Measurements from ENCODE around the gene GPD1L. TPM values are rescaled to one million over a fixed set of nuclear protein-coding genes. Genes with fewer than 3 reads are reported as not detected.
"Not testable (repeated sequence)": the region's sequence is repeated elsewhere in the genome, so short reads cannot be mapped to it uniquely, and the experiment has no call there.

Gene GPD1L
- total RNA-seq, 3 donors from 2014 or later, result 56.3 to 66.6 (median 58.3) TPM

GRCh38 chr3:32106929-32107362 lies 526 bp downstream of the GPD1L start:
- Histone ChIP-seq H3K4me1 (peaks cover 0 to 14% of the 10 kb centered on the region in 2 donors), H3K27me3 (no peaks in the 10 kb centered on the region), H3K27ac (peak overlapping the region; percentile 69 to 83), H3K9me3 (peaks cover 11% of the 10 kb centered on the region in 2 donors), H3K4me3 (peak overlapping the region; percentile 88 to 94 (median 88)), H3K36me3 (no peaks in the 10 kb centered on the region)
- intact Hi-C loops (cut with DNase I; ENCODE audit: low total_unique reads), result no loop called here
- no peak for TF ChIP-seq POLR2A (IDR thresholded peaks at IDR 0.05)
- no peak for TF ChIP-seq POLR2AphosphoS5 (IDR thresholded peaks at IDR 0.05)
- no peak for TF ChIP-seq CTCF (IDR thresholded peaks at IDR 0.05)
- DNase-seq (ENCODE audit: low spot score in 2 of 2), result peak in 1 of 2 donors; percentile 52

- H3K9me3 ChIP-seq; H3K4me3 ChIP-seq; intact Hi-C loops (cut with DNase I; ENCODE audit: low total_unique reads); DNase-seq (ENCODE audit: low spot score in 2 of 2); H3K36me3 ChIP-seq; H3K27me3 ChIP-seq: not testable (repeated sequence)
- Histone ChIP-seq H3K4me1 (peaks cover 0 to 14% of the 10 kb centered on the region in 2 donors), H3K27ac (peak overlapping the region; percentile 78 to 83)
Observed at GRCh38 chr3:32108224-32108623, 1.8 kb downstream of the GPD1L start.

- peak overlapping the region; percentile 78 to 84 for H3K27ac ChIP-seq
- H3K4me3 ChIP-seq, result peak overlapping the region in 1 of 3 donors; percentile 12
- no peaks in the 10 kb centered on the region for H3K36me3 ChIP-seq
- peaks cover 0 to 14% of the 10 kb centered on the region in 2 donors for H3K4me1 ChIP-seq
- intact Hi-C loops (cut with DNase I; ENCODE audit: low total_unique reads), result no loop called here
- no peaks in the 10 kb centered on the region for H3K9me3 ChIP-seq
- no peaks in the 10 kb centered on the region for H3K27me3 ChIP-seq
- peak; percentile 81 to 86 for DNase-seq (ENCODE audit: low spot score in 2 of 2)
- TF ChIP-seq POLR2AphosphoS5 (IDR thresholded peaks at IDR 0.05) (peak in 2 of 3 donors; percentile 38 to 83), POLR2A (IDR thresholded peaks at IDR 0.05) (no peak), CTCF (IDR thresholded peaks at IDR 0.05) (no peak)
Observed at GRCh38 chr3:32109256-32109655, 2.8 kb downstream of the GPD1L start.

GRCh38 chr3:32110233-32110760 lies 3.9 kb downstream of the GPD1L start:
- intact Hi-C loops (cut with DNase I; ENCODE audit: low total_unique reads), result no loop called here
- Histone ChIP-seq H3K36me3 (no peaks in the 10 kb centered on the region), H3K9me3 (no peaks in the 10 kb centered on the region), H3K27ac (peak overlapping the region; percentile 78 to 84), H3K4me3 (no peak overlapping the region), H3K4me1 (peaks cover 0 to 14% of the 10 kb centered on the region in 2 donors), H3K27me3 (no peaks in the 10 kb centered on the region)
- no peak for TF ChIP-seq CTCF (IDR thresholded peaks at IDR 0.05)
- no peak for TF ChIP-seq POLR2AphosphoS5 (IDR thresholded peaks at IDR 0.05)
- TF ChIP-seq POLR2A (IDR thresholded peaks at IDR 0.05), result no peak
- no peak for DNase-seq (ENCODE audit: low spot score in 2 of 2)

- peak overlapping the region; percentile 44 to 78 for H3K27ac ChIP-seq
- no peaks in the 10 kb centered on the region for H3K27me3 ChIP-seq
- no peak overlapping the region for H3K4me3 ChIP-seq
- TF ChIP-seq POLR2A (IDR thresholded peaks at IDR 0.05) (no peak), POLR2AphosphoS5 (IDR thresholded peaks at IDR 0.05) (no peak), CTCF (IDR thresholded peaks at IDR 0.05) (no peak)
- no peak for DNase-seq (ENCODE audit: low spot score in 2 of 2)
- no peaks in the 10 kb centered on the region for H3K36me3 ChIP-seq
- H3K4me1 ChIP-seq, result peaks cover 0 to 15% of the 10 kb centered on the region in 2 donors
- H3K9me3 ChIP-seq, result no peaks in the 10 kb centered on the region
- intact Hi-C loops (cut with DNase I; ENCODE audit: low total_unique reads), result no loop called here
Observed at GRCh38 chr3:32111560-32111959, 5.1 kb downstream of the GPD1L start.
